22Rv1 (cell line): Measurements from ENCODE around the gene SLC25A26.
"Not testable (repeated sequence)": the region's sequence is repeated elsewhere in the genome, so short reads cannot be mapped to it uniquely, and the experiment has no call there.

Experiments used
- H3K27ac ChIP-seq: fragments of 450-650 bp; 2 replicates; pipeline ENCODE4 v1.5.1; 2017
- CTCF ChIP-seq: fragments of 450-650 bp; IDR thresholded peaks from 2 replicates; pipeline ENCODE4 v1.5.1; 2017; ENCODE audit warnings: mild to moderate bottlenecking
- ZFX ChIP-seq: fragments of 450-650 bp; IDR thresholded peaks from 2 replicates; pipeline ENCODE4 v1.6.1; 2017; ENCODE audit warnings: antibody characterized with exemption, borderline replicate concordance

Gene SLC25A26

GRCh38 chr3:66298591-66298990 lies 77.8 kb downstream of the SLC25A26 start:
- TF ChIP-seq CTCF (no peak), ZFX (no peak)
- H3K27ac ChIP-seq: no peak overlapping the region

- not testable (repeated sequence) for H3K27ac ChIP-seq
These were observed 78.3 kb downstream of the SLC25A26 start for GRCh38 chr3:66299085-66299484.

- TF ChIP-seq CTCF (no peak), ZFX (no peak)
These were observed 79.1 kb downstream of the SLC25A26 start for GRCh38 chr3:66299891-66300290.

GRCh38 chr3:66302288-66302687 lies 81.5 kb downstream of the SLC25A26 start:
- TF ChIP-seq CTCF: no peak
- TF ChIP-seq ZFX: no peak
- no peak overlapping the region for H3K27ac ChIP-seq

More at GRCh38 chr3:66299891-66300290, 79.1 kb downstream of the SLC25A26 start:
- no peak overlapping the region for H3K27ac ChIP-seq

- no peak overlapping the region for H3K27ac ChIP-seq
- TF ChIP-seq ZFX (no peak), CTCF (no peak)
These were observed 82.7 kb downstream of the SLC25A26 start for GRCh38 chr3:66303491-66303901.

- no peak overlapping the region for H3K27ac ChIP-seq
These were observed 83.5 kb downstream of the SLC25A26 start for GRCh38 chr3:66304293-66304692.

GRCh38 chr3:66306086-66306485 lies 85.3 kb downstream of the SLC25A26 start:
- not testable (repeated sequence) for H3K27ac ChIP-seq

More at GRCh38 chr3:66304293-66304692, 83.5 kb downstream of the SLC25A26 start:
- no peak for TF ChIP-seq ZFX
- no peak for TF ChIP-seq CTCF

GRCh38 chr3:66306991-66307390 lies 86.2 kb downstream of the SLC25A26 start:
- H3K27ac ChIP-seq: not testable (repeated sequence)

- H3K27ac ChIP-seq: no peak overlapping the region
- TF ChIP-seq CTCF: no peak
- TF ChIP-seq ZFX: no peak
These were observed 91.2 kb downstream of the SLC25A26 start for GRCh38 chr3:66312039-66312438.
